GM21423 (cell line): Measurements from ENCODE around the gene GP1BB.

Experiments
- ATAC-seq: cut with Tn5 transposase; IDR thresholded peaks from one replicate; pipeline ENCODE4 v1.9.1; 2021; ENCODE audit warnings: mild to moderate bottlenecking, moderate library complexity; ENCODE audit not compliant: unreplicated experiment

GP1BB gene

DNA sequence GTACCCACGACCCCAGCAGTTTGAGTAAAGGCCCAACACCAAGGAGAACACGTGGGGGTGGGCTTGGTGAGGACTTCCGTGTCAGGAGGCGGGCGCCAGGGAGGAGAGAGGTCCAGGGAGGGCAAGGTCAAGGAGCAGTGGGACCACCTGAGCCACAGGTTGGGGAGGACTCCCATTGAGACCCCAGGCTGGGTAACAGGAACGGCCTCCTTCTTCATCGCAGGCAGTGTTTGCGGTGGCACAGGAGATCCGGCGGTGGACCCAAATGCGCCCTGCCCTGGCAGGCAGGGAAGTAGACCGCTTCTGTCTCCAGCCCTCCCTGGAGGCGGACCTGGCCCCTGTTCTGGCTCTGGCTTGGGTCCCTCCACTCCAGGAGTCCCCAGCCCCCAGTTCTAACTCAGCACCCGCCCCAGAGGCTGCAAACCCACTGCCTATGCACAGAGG, 31.4 kb downstream of the GP1BB start:
- ATAC-seq, result no peak

DNA sequence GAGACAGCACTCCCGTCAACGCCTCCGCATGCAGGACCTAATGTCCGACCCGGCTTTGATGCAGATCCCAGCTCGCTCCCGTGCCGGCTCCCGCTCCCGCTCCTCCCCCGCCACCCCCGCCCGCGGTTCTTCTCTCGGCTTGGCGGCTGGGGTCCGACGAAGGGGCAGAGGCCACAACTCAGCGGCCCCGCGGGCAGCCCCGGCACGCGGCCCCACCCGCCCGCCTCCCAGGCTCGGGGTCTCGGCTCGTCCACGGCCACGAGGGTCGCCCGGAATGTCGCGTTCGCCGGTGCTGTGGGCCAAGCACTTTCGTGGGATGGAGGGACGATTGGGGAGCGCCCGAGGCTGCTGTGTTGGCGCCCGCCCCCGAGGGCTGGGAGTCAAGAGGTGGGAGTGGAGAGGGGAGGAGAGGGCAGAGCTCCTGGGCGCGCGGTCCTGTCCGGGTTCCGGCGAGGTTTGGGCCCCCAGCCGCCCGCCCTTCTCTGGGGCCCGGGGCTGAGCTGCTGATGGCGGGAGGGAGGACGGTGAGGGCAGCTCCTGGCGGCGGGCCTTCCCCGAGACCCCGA, 31.9 kb downstream of the GP1BB start:
- ATAC-seq, result no peak

DNA sequence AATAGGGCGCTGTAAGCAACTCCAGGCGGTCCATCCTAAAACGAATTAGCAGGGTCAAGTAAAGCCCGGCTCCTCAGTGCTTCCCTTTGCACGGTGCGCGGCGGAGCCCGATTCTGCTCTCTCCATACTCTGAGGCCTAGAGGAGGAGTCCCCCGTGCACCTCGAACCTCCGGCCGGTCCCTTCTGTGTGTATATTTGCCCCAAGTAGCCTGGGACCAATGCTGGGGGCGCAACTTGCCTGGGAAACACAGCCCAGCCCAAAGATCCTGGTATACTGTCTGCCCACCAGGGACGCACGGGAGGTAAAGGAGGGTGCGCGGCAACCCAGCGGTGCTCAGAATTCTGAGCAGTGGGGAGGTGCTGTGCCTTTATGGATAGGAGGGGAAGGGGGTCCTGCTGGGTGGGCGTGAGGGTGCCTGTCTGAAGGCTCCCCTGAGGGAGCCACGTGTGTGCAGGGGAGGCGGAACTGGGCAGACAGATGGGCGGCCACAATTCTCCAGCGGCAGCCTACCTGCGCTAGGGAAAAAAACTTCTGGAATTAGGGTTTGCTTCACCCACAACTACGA, 32.5 kb downstream of the GP1BB start:
- no peak for ATAC-seq

DNA sequence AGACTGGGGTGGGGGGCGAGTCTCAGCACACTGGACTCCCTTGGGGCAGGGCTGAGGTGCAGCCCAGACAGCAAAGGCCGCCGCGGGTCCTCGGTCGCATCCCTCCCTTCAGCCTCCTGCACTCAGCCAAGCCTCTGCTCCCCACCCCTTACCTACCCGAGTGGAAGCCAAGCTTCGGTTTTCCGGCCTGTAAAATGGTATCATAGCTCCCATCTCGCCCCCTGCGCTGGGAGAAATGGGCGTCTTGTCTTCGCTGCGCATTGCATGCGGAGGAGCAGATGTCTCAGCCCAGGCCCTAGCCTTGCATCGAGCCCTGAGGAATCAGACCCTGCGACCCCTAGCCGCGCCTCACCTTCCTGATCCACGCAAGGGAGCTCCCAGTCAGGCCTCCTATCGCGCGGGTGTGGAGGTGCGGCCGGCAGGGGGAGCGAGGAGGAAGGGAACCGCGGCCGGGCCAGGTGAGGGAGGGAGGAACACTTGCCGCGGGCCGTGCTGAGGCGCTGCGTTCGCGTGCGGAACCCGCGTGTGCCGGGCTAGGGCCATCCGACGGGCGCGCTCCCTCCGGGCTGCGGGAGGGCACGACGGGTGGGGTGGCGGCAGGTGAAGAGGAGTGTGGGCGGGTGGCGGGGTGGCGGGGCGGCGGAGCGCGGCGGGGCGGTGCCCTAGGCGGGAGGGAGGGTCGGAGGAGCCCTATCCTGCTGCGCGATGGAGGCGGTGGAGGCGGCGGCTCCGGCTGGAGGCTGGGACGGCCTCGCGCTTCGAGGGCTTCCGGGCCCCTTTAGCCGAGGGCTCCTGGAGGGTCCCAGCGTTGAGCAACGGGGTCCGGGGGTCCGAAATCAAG, 33.2 kb downstream of the GP1BB start:
- ATAC-seq, result no peak

DNA sequence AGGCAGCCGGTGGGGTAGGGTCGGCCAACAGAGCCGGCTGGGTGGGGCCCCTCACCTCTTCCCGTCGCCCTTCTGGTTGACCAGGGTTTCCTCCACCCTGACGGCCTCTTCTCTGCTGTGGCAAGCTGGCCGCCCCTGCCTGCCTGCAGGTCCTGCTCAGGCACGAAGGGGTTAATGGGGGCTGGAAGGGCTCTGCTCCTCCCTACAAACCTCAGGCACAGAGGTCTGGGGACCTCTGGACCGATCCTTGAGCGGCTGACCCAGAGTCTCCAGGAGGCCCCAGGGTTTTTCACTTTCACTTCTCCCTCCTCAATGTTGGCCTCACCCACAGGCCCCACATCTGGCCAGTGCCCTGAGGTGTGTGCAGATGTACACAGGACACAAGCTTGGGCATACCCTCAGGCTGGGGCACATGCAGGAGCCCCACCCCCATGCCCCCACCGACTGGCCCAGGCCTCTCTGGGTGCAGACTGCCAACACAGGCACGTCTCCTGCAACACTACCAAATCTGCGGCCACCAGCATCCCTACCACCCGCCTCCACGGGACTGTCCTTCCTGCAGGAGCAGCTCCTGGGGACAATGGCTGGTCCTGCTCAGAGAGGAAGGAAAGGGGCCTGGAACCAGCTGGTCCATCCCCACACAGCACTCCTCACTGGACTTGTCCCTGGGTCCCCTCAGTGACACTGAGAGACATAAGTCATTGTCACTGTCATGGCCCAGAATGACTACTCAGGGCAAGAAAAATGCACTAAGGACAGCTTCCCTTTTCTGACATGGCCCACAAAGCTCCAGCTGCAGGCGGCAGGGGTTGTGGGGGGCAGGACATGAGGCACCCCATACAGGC, 34.0 kb downstream of the GP1BB start:
- no peak for ATAC-seq

DNA sequence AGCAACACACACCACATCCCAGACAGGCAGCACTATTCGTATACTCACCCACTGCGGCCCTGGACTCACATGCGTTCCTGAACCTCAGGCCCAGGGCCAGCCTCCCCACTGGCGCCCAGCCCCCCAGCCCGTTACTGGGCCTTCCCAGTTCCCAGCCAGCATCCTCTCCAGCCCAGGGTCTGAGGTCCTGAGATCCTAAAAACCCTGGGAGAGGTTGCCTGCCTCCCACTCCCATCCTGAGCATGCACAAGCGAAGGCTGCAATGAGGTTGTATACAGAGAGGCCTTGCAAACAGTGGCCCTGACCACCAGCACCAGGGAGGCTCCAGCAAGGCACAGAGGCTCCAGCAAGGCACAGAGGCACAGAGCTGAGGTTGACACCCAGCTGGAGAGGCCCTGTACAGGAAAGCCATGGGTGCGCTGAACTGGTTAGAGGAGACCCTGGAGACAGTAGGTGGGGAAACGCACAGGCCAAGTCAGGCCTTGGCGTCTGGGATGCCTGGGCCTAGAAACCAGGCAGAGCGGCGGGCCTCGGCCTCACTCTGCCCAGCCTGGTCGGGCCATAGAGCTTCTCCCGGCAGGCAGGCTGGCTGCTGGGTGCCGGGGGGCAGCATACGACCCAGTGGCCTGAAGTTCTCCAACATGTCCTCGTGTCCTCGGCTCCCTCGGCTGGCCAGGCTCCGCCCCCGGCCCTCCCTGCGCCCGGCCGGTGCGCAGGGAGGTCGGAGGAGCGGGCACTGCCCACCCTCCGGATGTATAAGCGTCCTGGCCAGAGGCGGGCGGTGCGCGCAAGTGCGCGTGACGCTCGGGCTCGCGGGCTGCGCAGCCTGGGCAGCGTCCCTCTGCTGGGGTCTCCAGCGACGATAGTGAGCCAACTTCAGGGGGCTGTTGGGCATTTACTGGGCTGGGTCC, 34.9 kb downstream of the GP1BB start:
- ATAC-seq, result no peak

DNA sequence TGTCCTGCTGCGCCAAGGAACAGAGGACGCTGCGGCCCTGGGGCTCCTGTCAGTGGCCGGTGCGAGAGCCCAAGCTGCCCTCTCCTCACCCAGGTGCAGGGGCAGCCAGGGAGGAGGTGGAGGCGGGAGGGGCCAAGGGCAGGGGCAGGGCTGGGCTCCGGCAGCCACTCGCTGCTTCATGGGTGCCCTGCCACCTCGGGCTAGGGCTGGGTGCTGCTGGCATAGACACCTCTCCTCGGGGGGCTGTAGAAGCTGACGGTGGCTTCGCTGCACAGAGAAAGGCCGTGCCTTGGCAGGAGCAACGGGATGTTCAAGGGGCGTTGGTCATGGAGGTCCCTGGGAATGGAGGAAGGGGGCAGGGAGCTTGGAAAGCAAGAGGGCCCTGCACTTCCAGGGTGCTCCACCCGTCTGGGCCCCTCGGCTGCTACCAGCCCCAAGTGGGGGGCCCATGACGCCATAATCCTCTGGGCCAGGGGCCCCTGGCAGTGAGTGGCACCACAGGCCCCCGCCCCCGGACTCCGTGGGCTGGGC, 35.6 kb downstream of the GP1BB start:
- ATAC-seq, result no peak

DNA sequence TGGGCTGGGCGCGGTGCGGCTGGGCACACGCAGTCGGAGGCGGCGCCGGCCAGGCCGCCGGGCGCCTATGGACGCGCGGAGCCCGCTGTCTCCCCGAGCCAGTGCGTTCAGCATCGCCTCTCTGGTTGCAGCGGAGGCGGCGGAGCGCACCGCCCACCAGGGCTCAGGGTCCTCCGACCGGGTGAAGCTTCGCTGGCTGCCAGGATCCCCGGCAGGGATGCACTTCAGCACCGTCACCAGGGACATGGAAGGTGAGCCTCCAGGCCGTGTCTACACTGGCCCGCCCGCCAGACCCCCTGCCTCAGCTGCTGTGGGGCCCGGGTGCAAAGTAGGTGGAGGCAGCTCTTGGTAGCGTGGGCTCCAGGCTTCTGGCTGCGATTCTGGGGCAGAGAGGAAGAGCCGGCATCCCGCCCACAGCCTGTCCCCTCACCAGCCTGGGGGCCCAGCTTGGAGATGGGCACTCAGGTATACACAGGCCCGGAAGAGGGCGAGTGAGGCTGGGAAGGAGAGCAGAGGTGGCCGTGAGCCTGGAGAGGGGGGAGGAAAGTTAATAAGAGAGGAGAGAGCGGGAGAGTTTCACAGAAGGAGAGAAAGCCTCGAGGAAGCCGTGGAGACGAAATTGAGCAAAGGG, 36.2 kb downstream of the GP1BB start:
- no peak for ATAC-seq

DNA sequence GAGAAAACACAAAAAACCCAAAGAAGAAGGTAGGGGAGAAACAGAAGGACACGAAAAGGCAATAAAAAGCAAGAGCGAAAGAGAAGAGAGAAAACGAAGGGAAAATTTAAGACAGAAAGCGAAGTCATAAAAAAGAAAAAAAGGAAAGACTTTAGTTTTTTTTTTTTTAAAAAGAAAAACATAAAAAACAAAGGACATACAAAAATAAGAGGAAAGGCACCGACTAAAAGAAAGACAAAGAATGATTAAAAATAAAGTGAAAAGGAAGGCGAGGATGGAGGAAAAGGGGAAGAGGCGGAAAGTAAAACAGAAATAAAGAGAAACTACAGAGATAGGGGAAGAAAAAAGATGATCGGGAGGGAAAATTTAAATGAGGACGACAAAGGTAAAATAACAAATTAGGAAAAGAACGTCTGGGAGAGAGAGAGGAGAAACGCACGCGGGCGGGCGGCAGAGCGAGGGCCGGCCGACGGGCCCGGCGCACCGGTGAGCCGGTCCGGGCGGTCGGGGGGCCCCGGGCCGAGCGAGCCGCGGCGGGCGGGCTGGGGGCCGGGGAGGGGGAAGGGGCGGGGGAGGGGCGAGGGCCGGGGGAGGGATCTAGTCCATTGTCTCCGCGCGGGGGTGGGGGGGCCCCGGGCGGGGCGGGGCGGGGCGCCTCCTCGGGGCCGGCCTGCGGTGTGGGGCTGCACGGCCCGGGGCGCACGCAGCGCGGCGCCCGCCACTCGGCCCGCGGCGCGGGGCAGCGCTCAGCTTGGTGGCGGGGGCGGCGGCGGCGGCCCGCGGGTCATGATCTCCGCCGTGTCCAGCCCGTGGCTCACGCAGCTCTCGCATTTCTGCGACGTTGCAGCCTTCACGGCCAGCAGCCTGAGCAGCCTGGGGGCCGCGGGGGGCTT, 37.0 kb downstream of the GP1BB start, which contains the start of gene TBX1:
TBX1 (plus strand) TSS at position 721 of the 893 bp plus-strand sequence; CDS start at position 787, 66 bp downstream.
- no peak for ATAC-seq

DNA sequence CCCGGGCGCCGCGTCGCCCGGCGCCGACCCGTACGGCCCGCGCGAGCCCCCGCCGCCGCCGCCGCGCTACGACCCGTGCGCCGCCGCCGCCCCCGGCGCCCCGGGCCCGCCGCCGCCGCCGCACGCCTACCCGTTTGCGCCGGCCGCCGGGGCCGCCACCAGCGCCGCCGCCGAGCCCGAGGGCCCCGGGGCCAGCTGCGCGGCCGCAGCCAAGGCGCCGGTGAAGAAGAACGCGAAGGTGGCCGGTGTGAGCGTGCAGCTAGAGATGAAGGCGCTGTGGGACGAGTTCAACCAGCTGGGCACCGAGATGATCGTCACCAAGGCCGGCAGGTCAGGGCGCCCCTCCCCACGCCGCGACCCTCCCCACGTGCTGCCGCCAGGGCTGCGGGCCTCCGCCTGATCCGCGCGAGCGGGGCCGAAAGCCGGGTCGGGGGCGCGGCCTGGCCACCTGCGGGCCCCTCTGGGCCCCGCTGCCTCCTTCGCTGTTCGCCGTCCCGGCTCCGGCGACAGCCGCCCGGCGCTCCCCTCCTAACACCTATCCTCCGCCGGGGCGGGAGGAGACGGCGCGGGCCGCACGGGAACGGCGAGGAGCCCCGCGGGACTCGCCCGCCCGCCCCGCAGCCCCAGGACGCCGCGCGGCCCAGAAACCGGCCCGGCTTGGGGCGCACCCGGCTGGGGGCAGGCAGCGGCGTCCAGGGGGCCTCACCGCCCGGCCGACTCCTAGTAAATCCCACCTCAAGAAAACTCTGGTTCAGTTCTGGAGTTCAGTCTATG, 37.8 kb downstream of the GP1BB start:
- ATAC-seq, result no peak

DNA sequence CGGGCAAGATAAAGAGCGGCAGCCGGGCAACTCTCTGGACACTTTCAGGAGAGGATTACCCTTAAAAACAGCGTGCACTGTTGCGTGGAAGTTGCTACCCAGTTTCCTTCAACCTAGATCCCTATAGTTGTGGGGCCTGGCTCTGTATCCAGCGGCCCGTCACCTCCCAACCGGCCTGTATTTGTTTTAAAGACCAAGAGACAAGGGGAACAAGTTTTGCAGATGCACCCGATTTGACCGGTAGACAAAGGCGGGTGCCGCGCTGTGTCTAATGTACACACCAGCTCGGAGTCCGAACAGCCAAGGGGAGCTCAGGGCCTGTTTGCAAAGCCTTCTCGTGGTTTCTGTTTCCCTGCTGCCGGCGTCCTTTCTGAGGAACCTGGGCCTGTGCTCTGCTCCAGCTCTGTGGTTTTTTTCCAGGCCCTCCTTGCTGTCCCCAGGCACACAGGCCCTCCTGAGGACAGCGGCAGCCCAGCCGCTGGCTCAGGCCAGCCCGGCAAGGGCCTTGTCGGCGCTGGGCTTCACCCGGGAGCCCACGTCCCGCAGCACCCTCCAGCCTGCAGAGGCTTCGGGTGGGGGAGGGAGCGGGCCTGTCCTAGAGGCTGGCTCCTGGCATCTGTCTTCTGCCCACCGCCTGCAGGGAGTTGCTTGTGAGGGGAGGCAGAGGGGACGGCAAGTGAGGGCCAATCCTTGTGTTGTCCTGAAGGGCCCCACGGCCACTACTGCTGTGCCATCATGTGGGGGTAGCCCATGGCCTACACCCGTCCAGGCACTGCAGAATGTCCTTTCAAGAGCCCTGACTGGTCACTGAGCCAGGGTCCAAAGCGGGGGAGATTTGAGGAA, 38.6 kb downstream of the GP1BB start:
- no peak for ATAC-seq

DNA sequence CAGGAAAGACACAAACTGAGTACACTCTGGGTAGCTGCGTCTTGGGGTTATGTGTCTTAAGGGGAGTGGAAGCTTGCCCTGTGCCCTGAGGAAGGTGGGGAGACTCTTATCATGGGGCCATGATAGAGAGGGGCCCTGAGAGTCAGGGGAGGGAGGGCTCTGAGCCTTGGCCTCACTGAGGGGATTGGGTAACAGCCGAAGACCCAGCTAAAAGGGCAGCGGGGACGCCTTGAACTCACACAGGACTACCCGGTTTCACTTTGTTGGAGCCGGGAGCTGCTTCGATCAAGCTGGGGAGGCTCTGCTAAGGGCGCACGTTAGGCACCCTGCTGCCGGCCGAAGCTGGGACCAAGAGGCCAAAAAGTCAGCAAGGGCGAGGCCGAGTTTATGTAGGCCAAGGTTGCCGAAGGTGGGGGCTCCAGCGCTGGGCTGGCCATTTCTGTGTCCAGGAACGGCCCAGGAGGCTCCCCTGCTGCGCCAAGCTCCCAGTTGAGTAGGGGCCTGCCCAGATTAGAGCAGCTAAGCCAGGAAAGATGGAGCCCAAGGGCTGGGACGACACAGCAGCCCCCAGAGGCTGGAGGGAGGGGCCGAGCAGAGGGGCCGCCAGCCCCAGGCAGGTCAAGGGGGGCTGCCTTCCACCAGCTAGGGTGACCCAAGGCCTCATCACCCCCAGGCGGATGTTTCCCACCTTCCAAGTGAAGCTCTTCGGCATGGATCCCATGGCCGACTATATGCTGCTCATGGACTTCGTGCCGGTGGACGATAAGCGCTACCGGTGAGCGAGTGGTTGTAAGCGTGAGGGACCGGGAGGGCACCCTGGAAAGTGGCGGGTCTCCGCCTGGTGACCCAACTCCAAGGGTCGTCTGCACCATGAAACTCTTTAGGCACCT, 39.5 kb downstream of the GP1BB start:
- ATAC-seq, result no peak

DNA sequence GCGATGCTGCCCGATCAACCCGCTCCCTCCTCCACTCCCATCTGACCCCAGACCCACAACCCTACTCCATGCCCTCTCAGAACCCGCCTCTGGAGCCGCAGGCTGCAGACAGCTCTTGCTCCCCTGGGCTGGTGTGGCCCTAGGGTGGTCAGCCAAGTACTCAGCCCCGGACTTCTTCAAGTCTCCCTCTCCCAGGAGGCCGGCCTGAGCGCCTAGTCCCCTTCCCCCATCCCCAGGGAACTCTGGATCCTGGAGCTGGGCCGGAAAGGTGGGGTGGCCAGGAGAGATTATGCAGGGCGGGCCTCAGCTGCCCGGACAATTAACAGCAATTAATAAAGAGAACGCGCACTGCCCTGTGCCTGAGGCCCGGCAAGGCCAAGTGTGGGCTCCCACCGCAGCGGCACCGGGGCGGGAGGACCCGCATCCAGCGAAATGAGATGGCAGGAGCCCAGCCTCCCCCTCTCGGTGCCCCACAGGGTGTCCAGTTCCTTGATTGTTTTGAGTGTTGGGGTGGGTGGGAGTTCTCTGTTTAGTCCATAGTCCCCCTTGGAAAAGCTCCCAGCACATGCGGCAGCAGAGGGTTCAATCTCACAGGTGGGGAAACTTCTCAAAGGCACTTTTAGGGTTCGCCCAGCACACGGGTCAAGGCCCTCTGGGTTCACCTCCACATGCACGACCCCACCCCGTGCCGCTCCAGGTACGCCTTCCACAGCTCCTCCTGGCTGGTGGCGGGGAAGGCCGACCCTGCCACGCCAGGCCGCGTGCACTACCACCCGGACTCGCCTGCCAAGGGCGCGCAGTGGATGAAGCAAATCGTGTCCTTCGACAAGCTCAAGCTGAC, 40.3 kb downstream of the GP1BB start:
- no peak for ATAC-seq

DNA sequence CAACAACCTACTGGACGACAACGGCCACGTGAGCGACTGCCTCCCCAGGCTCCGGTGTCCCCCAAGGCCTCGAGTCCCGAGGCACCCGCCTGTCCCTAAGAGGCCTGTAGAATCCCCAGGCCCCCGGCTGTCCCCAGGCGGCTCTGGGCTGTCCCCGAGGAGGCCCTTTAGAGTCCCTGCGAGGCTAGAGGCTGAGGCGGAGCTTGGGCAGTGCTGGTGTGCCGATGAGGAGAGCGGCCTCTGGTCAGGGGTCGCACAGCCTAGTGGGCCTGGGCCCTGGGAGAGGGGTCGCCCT, 40.9 kb downstream of the GP1BB start:
- ATAC-seq, result no peak
